ENCODE data around the gene CEACAM6.
"Not testable (repeated sequence)": the region's sequence is repeated elsewhere in the genome, so short reads cannot be mapped to it uniquely, and the experiment has no call there.

CEACAM6 gene
- total RNA-seq = 0 reads per million in 2 donors

GRCh38 chr19:41755328-41755913 is at the start of gene CEACAM6:
Gene CEACAM6, plus strand, starts transcription at chr19:41755530. Its CDS starts 109 bp downstream, at chr19:41755639.
- no peak for DNase-seq

GRCh38 chr19:41706741-41707501 is 48.4 kb upstream of the CEACAM6 start:
- DNase-seq = peak; percentile 70

DNA sequence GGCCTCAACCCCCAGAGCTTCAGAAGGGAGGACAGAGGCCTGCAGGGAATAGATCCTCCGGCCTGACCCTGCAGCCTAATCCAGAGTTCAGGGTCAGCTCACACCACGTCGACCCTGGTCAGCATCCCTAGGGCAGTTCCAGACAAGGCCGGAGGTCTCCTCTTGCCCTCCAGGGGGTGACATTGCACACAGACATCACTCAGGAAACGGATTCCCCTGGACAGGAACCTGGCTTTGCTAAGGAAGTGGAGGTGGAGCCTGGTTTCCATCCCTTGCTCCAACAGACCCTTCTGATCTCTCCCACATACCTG is 47.9 kb upstream of the CEACAM6 start:
- no peak for DNase-seq

GRCh38 chr19:41707871-41708371 is 47.4 kb upstream of the CEACAM6 start:
- no peak for DNase-seq

GRCh38 chr19:41708481-41708880 is 46.8 kb upstream of the CEACAM6 start, which contains the start of gene CEACAM5:
Gene CEACAM5, plus strand, starts transcription at chr19:41708626. Its CDS starts 106 bp downstream, at chr19:41708732.
- no peak for DNase-seq

DNA sequence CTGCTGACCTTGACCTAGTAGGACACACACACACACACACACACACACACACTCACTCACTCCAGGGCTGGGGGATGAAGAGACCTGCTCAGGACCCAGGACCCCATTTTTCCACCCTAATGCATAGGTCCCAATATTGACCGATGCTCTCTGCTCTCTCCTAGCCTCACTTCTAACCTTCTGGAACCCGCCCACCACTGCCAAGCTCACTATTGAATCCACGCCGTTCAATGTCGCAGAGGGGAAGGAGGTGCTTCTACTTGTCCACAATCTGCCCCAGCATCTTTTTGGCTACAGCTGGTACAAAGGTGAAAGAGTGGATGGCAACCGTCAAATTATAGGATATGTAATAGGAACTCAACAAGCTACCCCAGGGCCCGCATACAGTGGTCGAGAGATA is 45.8 kb upstream of the CEACAM6 start:
- DNase-seq = not testable (repeated sequence)

DNA sequence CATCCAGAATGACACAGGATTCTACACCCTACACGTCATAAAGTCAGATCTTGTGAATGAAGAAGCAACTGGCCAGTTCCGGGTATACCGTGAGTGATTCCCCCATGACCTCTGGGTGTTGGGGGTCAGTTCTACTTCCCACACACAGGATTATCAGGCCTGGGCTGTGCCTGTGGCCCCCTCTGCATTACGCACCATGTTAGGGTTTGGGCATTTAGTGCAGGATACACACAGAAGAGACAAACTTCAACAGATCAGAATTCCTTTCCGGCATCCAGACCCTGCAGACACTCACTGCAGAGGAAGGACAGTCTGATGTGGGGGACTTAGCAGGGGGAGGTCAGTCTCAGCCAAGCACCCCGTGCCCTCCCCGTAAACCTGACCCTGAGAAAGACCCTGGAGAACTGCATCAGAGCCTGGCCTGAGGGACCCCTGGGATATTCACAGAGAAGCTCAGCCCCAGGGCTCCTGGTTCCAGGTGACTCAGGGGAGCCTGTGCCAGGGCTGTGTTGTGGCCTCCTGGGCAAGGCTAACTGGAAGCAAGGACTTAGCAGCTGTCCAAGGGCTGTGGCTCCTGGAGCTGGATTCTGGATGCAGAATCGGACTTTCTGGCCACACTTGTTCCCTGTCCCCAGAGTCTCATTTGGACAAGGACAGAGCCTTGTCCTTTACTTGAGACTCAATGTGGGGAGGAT is 45.2 kb upstream of the CEACAM6 start:
- no peak for DNase-seq

DNA sequence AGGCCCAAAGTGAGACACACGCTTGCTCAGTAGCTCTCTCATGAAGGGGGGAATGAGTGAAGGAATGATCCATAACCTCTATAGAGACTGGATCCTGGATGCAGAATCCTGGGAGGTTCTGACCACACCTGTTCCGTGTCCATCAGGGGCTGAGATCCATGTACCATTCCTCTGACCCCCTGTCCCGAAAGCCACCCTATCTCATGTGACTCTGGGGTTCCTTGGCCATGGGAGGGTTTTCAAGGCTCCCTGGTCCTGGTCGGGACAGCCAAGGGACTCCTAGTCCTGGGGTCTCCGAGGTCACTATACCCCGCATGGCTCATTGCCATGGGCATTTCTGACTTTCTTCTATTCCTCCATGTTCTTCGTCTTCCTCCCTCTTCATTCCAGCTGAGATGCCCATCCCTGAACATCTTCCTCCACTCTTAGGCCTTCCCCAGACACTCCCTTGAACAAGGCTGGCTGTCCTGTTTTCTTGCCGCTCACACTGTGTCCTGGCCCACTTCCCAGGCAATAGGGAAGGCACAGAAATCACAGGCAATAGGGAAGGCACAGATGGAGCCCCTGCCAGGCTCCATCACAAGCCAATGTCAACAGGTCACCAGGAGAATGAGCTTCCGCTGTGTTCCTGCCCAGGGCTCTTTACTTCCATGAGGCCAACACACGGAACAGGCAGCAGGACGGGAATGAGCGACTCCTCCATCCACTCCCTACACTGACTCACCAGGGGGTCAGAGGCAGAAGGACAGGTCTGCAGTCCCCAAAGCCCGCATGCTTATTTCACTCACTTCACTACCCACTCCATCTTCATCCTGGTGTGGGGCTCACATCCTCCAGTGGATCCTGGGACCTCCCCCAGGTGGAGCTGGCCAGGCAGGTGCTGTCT is 43.7 kb upstream of the CEACAM6 start:
- no peak for DNase-seq

DNA sequence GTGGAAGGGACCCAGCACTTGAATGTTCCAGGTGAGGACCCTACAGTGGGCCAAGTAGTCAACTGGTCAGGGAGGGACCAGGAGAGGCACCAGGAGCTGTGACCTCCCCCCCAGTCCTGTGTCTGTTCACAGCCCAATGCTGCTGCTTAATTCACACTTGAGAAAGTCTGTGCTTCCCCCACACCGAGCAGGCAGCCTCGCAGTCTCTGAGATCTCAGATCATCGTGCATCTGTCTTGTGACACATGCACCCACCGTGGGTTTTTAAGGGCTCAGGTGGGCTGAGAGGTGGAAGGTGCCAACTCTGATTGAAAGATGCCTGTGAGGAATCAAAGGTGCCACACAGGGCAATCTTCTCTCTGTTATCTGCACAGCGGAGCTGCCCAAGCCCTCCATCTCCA is 40.7 kb upstream of the CEACAM6 start:
- DNase-seq = no peak

- no peak for DNase-seq
Observed at GRCh38 chr19:41718761-41719160, 36.6 kb upstream of the CEACAM6 start.

DNA sequence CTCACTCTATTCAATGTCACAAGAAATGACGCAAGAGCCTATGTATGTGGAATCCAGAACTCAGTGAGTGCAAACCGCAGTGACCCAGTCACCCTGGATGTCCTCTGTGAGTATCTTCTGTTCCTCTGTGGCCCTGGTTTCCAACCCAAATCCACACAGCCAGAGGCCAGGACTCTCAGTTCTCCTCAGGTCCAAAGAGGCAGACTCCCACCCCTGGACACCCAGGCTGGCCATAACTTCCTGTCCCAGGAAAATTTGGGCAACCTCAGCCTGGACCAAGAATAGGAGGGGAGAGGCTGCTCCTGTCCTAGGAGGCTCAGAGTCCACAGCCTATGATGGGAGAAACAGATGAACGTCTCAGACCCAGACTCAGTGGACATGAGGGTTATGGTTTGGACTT is 35.2 kb upstream of the CEACAM6 start:
- DNase-seq = no peak

GRCh38 chr19:41726493-41726892 is 28.8 kb upstream of the CEACAM6 start:
- no peak for DNase-seq

DNA sequence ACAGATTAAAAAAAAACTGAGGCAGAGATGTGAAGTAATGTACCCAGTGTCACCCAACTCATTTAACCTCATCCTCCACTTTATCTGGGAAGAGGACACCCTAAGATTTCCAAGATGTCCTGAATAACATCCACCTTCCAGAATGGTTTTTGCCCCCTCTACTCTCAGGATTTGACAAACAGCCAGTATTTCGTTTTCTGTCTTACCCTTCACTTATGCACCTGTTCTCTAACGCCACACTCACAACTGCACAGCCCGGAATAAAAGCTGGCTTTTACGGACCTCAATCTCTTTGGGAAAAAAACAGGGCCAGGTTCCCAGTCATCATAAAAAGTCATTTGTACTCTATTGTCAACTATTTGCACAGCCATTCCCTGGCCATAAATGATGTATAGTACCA is 21.2 kb upstream of the CEACAM6 start:
- no peak for DNase-seq

DNA sequence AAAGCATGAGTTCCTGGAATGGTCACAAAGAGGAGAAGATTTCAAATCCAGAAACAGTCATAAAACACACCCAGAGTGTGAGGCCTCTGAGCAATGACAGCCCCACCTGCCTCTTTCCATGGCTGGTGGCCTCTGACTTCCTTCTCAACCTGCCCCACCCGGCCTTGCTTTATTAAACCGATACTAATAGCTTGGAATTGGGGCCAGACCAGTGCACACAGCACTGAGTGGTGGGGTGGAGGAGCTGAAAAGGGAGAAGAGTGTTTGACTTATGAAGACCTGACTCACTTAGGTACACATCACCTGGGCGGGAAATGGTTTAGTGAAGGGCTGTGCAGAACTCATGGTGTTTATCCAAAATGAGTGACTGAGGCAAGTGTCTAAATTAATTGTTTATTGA is 20.7 kb upstream of the CEACAM6 start:
- DNase-seq = no peak

DNA sequence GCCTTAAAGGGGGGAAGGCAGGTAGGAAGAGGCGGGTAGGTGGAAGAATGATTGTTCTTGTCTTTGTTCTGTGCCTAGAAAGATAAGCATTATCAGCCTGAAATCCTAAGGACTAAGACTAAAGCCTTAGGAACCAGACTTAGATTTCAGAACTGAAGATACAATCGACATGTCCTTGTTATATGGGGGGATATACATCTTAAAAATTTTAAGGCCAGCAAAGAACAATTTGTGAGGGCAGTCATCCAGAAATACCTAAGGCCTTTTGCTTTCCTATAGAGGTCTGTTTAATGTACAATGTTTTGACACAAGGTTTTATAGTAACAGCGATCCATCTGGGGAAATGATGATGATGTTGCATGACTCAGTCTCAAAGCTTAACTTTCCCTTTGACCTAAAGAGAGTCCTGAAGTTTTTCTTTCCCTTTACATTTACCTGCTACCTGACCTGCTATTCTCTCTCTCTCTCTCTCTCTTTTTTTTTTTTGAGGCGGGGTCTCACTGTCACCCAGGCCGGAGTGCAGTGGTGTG is 20.2 kb upstream of the CEACAM6 start:
- DNase-seq = no peak

DNA sequence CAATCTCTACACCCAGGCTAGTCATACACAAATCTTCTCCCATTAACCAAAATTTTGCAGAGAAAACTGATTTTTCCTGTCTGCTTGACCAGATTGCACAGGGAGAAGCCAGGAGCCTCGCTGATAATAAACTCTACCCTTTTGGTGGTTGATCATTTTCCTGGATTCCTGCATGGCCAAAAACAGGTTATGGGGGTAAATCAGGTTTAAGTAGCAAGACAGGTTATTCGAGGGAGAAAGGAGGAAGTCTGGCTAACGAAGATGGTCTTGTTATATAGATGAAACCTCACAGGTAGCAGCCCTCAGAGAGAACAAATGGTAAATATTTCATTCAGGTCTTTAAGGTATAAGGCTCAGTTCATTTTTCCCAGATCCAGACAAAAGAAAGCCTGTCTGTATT is 16.0 kb upstream of the CEACAM6 start:
- no peak for DNase-seq

- no peak for DNase-seq
Observed at GRCh38 chr19:41740415-41741243, 14.7 kb upstream of the CEACAM6 start.

- no peak for DNase-seq
Observed at GRCh38 chr19:41741244-41741554, 14.1 kb upstream of the CEACAM6 start.

DNA sequence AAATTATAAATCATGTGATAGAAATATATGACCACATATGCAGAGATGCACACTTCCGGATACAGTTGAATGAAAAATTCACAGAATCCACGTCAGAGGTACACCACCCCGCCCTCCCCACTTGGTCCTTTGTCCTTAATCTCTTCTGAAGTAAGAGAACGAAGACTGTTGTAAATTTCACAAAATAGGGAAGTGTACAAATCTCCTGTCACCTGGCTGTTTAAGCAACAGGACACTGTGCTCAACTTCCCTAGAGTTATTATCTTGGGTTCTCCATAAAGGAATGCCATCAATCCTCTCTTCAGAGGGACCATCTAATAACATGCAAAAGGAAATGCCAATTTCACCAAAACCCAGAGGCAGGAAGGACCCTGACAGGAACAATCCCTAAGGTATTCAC is 10.5 kb upstream of the CEACAM6 start:
- no peak for DNase-seq

GRCh38 chr19:41745756-41746155 is 9.6 kb upstream of the CEACAM6 start:
- no peak for DNase-seq

DNA sequence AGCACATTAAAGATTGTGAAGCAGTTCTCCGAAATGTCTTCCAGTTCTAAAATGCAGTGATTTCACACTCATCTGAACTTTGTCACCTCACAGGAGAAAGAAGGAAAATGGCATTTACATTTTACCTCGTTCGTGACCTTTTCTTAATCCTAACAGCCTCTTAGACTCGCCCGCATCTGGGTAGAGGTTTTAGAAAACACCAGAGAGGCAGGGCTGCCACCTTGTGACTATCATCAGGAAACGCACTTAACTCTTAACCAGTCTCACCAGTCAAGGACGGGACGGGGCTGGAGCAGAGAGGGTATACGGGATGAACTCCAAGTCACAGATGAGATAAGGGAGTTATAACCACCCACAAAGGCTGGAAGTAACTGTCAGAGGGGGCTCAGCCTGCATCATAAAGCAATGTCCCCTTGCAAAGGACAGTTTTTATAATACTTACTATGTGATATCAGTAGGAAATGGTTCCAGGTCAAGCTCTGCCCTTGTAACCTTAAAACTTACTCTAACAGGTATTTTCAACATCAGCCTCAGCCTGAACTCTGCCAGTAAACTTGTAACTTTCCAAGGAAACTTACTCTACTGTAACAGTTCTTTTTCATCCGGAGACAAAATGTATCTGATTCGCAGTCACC is 8.6 kb upstream of the CEACAM6 start:
- DNase-seq = peak; percentile 8
